ENCODE data around the gene SLC35F3. TPM values are rescaled to one million over a fixed set of nuclear protein-coding genes. Genes with fewer than 3 reads are reported as not detected.

SLC35F3 gene
- total RNA-seq, 4 donors from 2014 or later: 0.36 to 1.4 (median 0.54) TPM

DNA sequence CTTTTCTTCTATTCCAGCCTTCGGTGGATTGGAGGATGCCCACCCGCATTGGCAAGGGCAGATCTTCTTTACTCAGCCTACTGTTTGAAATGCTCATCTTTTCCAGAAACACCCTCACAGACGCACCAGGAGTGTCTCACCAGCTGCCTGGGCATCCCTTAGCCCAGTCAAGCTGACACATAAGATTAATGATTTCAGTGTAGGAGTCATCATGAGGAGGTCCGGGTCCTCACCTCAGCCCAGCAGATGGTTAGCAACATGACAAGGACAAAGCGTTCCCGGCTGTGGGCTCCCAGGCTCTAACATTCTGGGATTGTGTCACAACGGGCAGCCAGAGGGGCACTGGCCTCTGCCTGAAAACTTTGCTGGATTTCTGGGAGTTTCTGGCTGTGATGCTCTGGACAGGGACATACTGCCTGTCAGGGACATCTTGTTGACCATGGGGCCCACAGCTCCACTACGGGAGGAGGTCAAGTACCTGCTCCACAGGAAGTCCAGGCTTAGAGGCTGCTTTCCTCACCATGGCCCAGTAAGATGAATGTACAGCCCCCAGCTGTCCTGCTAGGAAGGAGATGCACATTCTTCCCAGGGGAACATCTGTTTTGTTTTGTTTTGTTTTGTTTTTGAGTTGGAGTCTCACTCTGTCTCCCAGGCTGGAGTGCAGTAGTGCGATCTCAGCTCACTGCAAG, 264.8 kb downstream of the SLC35F3 start:
- no peak for DNase-seq (ENCODE audit: low spot score in 2 of 2)
- no peaks in the 10 kb centered on the region for H3K4me1 ChIP-seq
- H3K4me3 ChIP-seq: no peak overlapping the region
- TF ChIP-seq POLR2AphosphoS5 (IDR thresholded peaks at IDR 0.05): no peak
- TF ChIP-seq POLR2A (IDR thresholded peaks at IDR 0.05): no peak
- TF ChIP-seq EP300 (IDR thresholded peaks at IDR 0.05): no peak
- TF ChIP-seq, protein P1, sequence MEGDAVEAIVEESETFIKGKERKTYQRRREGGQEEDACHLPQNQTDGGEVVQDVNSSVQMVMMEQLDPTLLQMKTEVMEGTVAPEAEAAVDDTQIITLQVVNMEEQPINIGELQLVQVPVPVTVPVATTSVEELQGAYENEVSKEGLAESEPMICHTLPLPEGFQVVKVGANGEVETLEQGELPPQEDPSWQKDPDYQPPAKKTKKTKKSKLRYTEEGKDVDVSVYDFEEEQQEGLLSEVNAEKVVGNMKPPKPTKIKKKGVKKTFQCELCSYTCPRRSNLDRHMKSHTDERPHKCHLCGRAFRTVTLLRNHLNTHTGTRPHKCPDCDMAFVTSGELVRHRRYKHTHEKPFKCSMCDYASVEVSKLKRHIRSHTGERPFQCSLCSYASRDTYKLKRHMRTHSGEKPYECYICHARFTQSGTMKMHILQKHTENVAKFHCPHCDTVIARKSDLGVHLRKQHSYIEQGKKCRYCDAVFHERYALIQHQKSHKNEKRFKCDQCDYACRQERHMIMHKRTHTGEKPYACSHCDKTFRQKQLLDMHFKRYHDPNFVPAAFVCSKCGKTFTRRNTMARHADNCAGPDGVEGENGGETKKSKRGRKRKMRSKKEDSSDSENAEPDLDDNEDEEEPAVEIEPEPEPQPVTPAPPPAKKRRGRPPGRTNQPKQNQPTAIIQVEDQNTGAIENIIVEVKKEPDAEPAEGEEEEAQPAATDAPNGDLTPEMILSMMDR (IDR thresholded peaks at IDR 0.05): no peak
- no peaks in the 10 kb centered on the region for H3K36me3 ChIP-seq
- no peak overlapping the region for H3K27ac ChIP-seq
- peaks cover 4% of the 10 kb centered on the region for H3K27me3 ChIP-seq
- 88% methylated on average over 7 of the region's 9 CpGs for WGBS
- H3K9me3 ChIP-seq: no peaks in the 10 kb centered on the region

DNA sequence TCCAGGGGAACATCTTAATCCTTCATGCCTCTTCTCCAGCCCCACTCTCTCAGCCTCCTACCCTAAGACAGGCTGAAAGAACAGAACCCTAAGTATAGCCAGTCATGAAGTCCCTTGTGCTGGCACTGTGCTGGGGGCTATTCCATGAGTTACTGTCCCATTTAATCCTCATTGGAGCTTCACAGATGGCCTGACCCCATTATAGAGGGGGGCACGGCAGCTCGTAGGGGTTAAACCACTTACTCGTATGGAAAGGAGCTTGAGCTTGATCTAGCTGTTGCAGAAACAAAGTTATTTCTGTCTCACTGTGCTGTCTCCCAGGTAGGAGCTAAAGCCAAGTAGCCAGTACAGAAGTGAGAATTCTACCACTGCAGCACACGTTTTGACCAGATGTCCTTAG, 265.6 kb downstream of the SLC35F3 start:
- no peak overlapping the region for H3K27ac ChIP-seq
- 63% methylated on average over 4 of the region's 4 CpGs for WGBS
- no peaks in the 10 kb centered on the region for H3K9me3 ChIP-seq
- H3K4me1 ChIP-seq: no peaks in the 10 kb centered on the region
- no peaks in the 10 kb centered on the region for H3K36me3 ChIP-seq
- H3K27me3 ChIP-seq: peaks cover 4% of the 10 kb centered on the region
- TF ChIP-seq, protein P1 (IDR thresholded peaks at IDR 0.05): no peak
- no peak for TF ChIP-seq POLR2AphosphoS5 (IDR thresholded peaks at IDR 0.05)
- no peak for TF ChIP-seq POLR2A (IDR thresholded peaks at IDR 0.05)
- H3K4me3 ChIP-seq: no peak overlapping the region
- no peak for DNase-seq (ENCODE audit: low spot score in 2 of 2)

GRCh38 chr1:234170622-234171021, 266.1 kb downstream of the SLC35F3 start:
- 36% methylated on average over 7 of the region's 7 CpGs for WGBS
- no peaks in the 10 kb centered on the region for H3K4me1 ChIP-seq
- TF ChIP-seq POLR2A (IDR thresholded peaks at IDR 0.05) (no peak), EP300 (IDR thresholded peaks at IDR 0.05) (no peak), POLR2AphosphoS5 (IDR thresholded peaks at IDR 0.05) (no peak)
- TF ChIP-seq, protein P1 (IDR thresholded peaks at IDR 0.05): no peak
- H3K9me3 ChIP-seq: no peaks in the 10 kb centered on the region
- DNase-seq (ENCODE audit: low spot score in 2 of 2): no peak
- H3K27ac ChIP-seq: no peak overlapping the region
- peaks cover 3% of the 10 kb centered on the region for H3K27me3 ChIP-seq
- H3K36me3 ChIP-seq: no peaks in the 10 kb centered on the region
- no peak overlapping the region for H3K4me3 ChIP-seq

GRCh38 chr1:234173968-234174367, 269.5 kb downstream of the SLC35F3 start:
- 60% methylated on average over 1 of the region's 3 CpGs for WGBS
- no peak overlapping the region for H3K27ac ChIP-seq
- peaks cover 4% of the 10 kb centered on the region for H3K27me3 ChIP-seq
- no peaks in the 10 kb centered on the region for H3K4me1 ChIP-seq
- no peaks in the 10 kb centered on the region for H3K36me3 ChIP-seq
- H3K4me3 ChIP-seq: no peak overlapping the region
- no peaks in the 10 kb centered on the region for H3K9me3 ChIP-seq
- TF ChIP-seq POLR2AphosphoS5 (IDR thresholded peaks at IDR 0.05) (no peak), POLR2A (IDR thresholded peaks at IDR 0.05) (no peak), EP300 (IDR thresholded peaks at IDR 0.05) (no peak)
- TF ChIP-seq, protein P1 (IDR thresholded peaks at IDR 0.05): no peak
- no peak for DNase-seq (ENCODE audit: low spot score in 2 of 2)

GRCh38 chr1:234175363-234175762, 270.9 kb downstream of the SLC35F3 start:
- Histone ChIP-seq H3K4me3 (no peak overlapping the region), H3K36me3 (no peaks in the 10 kb centered on the region), H3K4me1 (no peaks in the 10 kb centered on the region), H3K9me3 (no peaks in the 10 kb centered on the region), H3K27ac (no peak overlapping the region), H3K27me3 (peaks cover 5% of the 10 kb centered on the region)
- WGBS: 56% methylated on average over 1 of the region's 1 CpG
- no peak for DNase-seq (ENCODE audit: low spot score in 2 of 2)
- TF ChIP-seq EP300 (IDR thresholded peaks at IDR 0.05) (no peak), POLR2AphosphoS5 (IDR thresholded peaks at IDR 0.05) (no peak), POLR2A (IDR thresholded peaks at IDR 0.05) (no peak)
- TF ChIP-seq, protein P1 (IDR thresholded peaks at IDR 0.05): no peak

All from suprapubic skin (tissue), 4 donors.